AG04449 (cell line): Measurements from ENCODE around the gene OSCP1.
"Not testable (repeated sequence)": the region's sequence is repeated elsewhere in the genome, so short reads cannot be mapped to it uniquely, and the experiment has no call there.

ENCODE experiments used
- CTCF ChIA-PET: fragments of 350-600 bp; formaldehyde crosslinking; extraction: SDS; loops from one replicate; lab custom pipeline; 2021; ENCODE audit warnings: antibody characterized with exemption; lab: Yijun Ruan, JAX
- POLR2A ChIA-PET: fragments of 400-600, 350-600 bp; formaldehyde crosslinking; extraction: SDS; loops from one replicate; lab custom pipeline; 2020; ENCODE audit warnings: antibody characterized with exemption, inconsistent platforms; lab: Yijun Ruan, JAX
- DNase-seq: peaks from one replicate; pipeline ENCODE4 v3.0.0-alpha.2; 2010; ENCODE audit warnings: low read depth, low spot score
- H3K4me3 ChIP-seq: 2 replicates; pipeline ENCODE4 v1.5.1; 2011; ENCODE audit warnings: low read depth, mild to moderate bottlenecking, control low read depth, low read length
- CTCF ChIP-seq: IDR thresholded peaks from one replicate; pipeline ENCODE4 v1.5.1; 2011; ENCODE audit warnings: mild to moderate bottlenecking, moderate library complexity, low read length, control low read depth, inconsistent platforms; ENCODE audit not compliant: insufficient read depth; ENCODE audit errors: missing control alignments

The OSCP1 gene

GRCh38 chr1:36487906-36488305 is 37.7 kb upstream of the OSCP1 start:
- ChIA-PET POLR2A (no interaction called here), CTCF (no interaction called here)
- H3K4me3 ChIP-seq: no peak overlapping the region
- TF ChIP-seq CTCF: no peak
- no peak for DNase-seq

GRCh38 chr1:36487336-36487725 is 37.1 kb upstream of the OSCP1 start:
- CTCF ChIA-PET: interaction anchor here (1.2 kb wide), 1 partner anchor 29 kb away, joined by 5 read pairs; no protein-coding TSS in a partner anchor
- DNase-seq, H3K4me3 ChIP-seq, POLR2A ChIA-PET: not testable (repeated sequence)

- DNase-seq: no peak
- CTCF ChIA-PET: interaction anchor here (1.2 kb wide), 1 partner anchor 29 kb away, joined by 5 read pairs; no protein-coding TSS in a partner anchor
- POLR2A ChIA-PET: no interaction called here
- H3K4me3 ChIP-seq: no peak overlapping the region
- no peak for TF ChIP-seq CTCF
Measured at GRCh38 chr1:36486439-36487335, 36.4 kb upstream of the OSCP1 start.

GRCh38 chr1:36486093-36486438 is 35.8 kb upstream of the OSCP1 start:
- ChIA-PET POLR2A (no interaction called here), CTCF (no interaction called here)
- TF ChIP-seq CTCF: no peak
- no peak overlapping the region for H3K4me3 ChIP-seq
- no peak for DNase-seq

- ChIA-PET CTCF (no interaction called here), POLR2A (no interaction called here)
- TF ChIP-seq CTCF: no peak
- H3K4me3 ChIP-seq: no peak overlapping the region
- no peak for DNase-seq
Measured at GRCh38 chr1:36484099-36484498, 33.8 kb upstream of the OSCP1 start.

GRCh38 chr1:36482724-36483388 is 32.6 kb upstream of the OSCP1 start, which contains the start of gene CSF3R:
CSF3R (minus strand) TSS chr1:36482913; CDS start chr1:36479496, 3,417 bp downstream.
- no peak for TF ChIP-seq CTCF
- no peak for DNase-seq
- H3K4me3 ChIP-seq: no peak within 1 kb of the TSS
- ChIA-PET CTCF (no interaction called here), POLR2A (no interaction called here)
